GM12878 (cell line): Measurements from ENCODE around the gene CASK.

Experiments
- HCFC1 ChIP-seq: fragments of 150-350 bp; IDR thresholded peaks from 2 replicates; pipeline ENCODE4 v1.6.1; 2014; ENCODE audit warnings: low read length
- TARDBP ChIP-seq: IDR thresholded peaks from 2 replicates; pipeline ENCODE4 v1.6.1; 2016; ENCODE audit warnings: borderline replicate concordance
- TF ChIP-seq, protein P1 (sequence below): IDR thresholded peaks from 2 replicates; pipeline ENCODE4 v1.6.1; 2012; ENCODE audit warnings: low read depth, low read length, improper control_type of control experiment

DNA sequence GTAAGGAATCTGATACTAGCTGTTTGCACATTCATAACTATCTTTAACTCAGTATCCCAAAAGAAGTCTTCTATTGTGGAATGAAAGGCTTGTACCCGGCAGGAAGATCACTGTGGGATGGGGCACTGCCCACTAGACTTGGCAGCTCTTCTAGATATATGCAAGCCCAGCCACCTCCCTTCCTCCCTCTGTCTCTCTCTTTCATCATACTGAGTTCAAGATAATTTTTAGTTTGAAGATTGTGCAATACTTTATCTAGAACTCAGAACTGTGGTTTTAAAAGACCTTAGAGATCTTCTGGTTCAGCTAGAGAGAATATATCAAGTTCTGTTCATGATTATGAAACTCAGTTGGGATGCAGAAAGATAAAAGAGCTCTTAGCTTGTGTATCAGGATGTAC lies 257.1 kb downstream of the CASK start:
- TF ChIP-seq HCFC1 (no peak), TARDBP (no peak)
- TF ChIP-seq, protein P1, sequence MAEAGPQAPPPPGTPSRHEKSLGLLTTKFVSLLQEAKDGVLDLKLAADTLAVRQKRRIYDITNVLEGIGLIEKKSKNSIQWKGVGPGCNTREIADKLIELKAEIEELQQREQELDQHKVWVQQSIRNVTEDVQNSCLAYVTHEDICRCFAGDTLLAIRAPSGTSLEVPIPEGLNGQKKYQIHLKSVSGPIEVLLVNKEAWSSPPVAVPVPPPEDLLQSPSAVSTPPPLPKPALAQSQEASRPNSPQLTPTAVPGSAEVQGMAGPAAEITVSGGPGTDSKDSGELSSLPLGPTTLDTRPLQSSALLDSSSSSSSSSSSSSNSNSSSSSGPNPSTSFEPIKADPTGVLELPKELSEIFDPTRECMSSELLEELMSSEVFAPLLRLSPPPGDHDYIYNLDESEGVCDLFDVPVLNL, result no peak
